NCI-H2171 treated with DMSO at 0.1 percent for 48 hours (cell line): Measurements from ENCODE around the gene SOX10.
A peak's percentile ranks its signal among the peaks of the same experiment; 100 is the strongest.

Experiments
- DNase-seq: peaks from one replicate; lab custom pipeline; 2025; lab: John Stamatoyannopoulos, UW

The SOX10 gene

GRCh38 chr22:37930270-37930951 is 53.9 kb downstream of the SOX10 start:
- peak; percentile 10 for DNase-seq

GRCh38 chr22:37929390-37929789 is 55.0 kb downstream of the SOX10 start:
- no peak for DNase-seq

GRCh38 chr22:37927637-37927936 is 56.8 kb downstream of the SOX10 start:
- DNase-seq, result no peak

GRCh38 chr22:37926771-37927636 is 57.4 kb downstream of the SOX10 start:
- no peak for DNase-seq

GRCh38 chr22:37926358-37926757 is 58.0 kb downstream of the SOX10 start:
- no peak for DNase-seq

- DNase-seq, result no peak
Measured at GRCh38 chr22:37925767-37926166, 58.6 kb downstream of the SOX10 start.

- DNase-seq, result no peak
Measured at GRCh38 chr22:37925330-37925729, 59.0 kb downstream of the SOX10 start.

- DNase-seq, result no peak
Measured at GRCh38 chr22:37924386-37925065, 59.8 kb downstream of the SOX10 start.

- DNase-seq, result no peak
Measured at GRCh38 chr22:37923927-37924326, 60.4 kb downstream of the SOX10 start.
